ENCODE data around the gene KLK15. TPM values are rescaled to one million over a fixed set of nuclear protein-coding genes. Genes with fewer than 3 reads are reported as not detected.

Gene KLK15
- total RNA-seq, 1 donor from 2014 or later = not detected

- Histone ChIP-seq H3K4me1 (no peaks in the 10 kb centered on the region), H3K27ac (no peak overlapping the region), H3K4me3 (no peak overlapping the region), H3K9me3 (no peaks in the 10 kb centered on the region), H3K36me3 (no peaks in the 10 kb centered on the region), H3K27me3 (peaks cover 7% of the 10 kb centered on the region)
- DNase-seq (ENCODE audit: low spot score in 2 of 2) = no peak
- intact Hi-C loops (cut with DNase I) = no loop called here
- TF ChIP-seq CTCF (IDR thresholded peaks at IDR 0.05) = no peak
These were observed 53.6 kb downstream of the KLK15 start for GRCh38 chr19:50779504-50780457.

GRCh38 chr19:50778906-50779430, 54.4 kb downstream of the KLK15 start:
- intact Hi-C loops (cut with DNase I) = no loop called here
- no peak for DNase-seq (ENCODE audit: low spot score in 2 of 2)
- Histone ChIP-seq H3K4me3 (no peak overlapping the region), H3K36me3 (no peaks in the 10 kb centered on the region), H3K4me1 (no peaks in the 10 kb centered on the region), H3K9me3 (no peaks in the 10 kb centered on the region), H3K27ac (no peak overlapping the region), H3K27me3 (peaks cover 7% of the 10 kb centered on the region)
- no peak for TF ChIP-seq CTCF (IDR thresholded peaks at IDR 0.05)

- Histone ChIP-seq H3K27me3 (peaks cover 7% of the 10 kb centered on the region), H3K9me3 (no peaks in the 10 kb centered on the region), H3K4me3 (no peak overlapping the region), H3K27ac (no peak overlapping the region), H3K36me3 (no peaks in the 10 kb centered on the region), H3K4me1 (no peaks in the 10 kb centered on the region)
- no peak for TF ChIP-seq CTCF (IDR thresholded peaks at IDR 0.05)
- intact Hi-C loops (cut with DNase I) = no loop called here
- DNase-seq (ENCODE audit: low spot score in 2 of 2) = no peak
These were observed 55.5 kb downstream of the KLK15 start for GRCh38 chr19:50777830-50778303.

- H3K9me3 ChIP-seq = no peaks in the 10 kb centered on the region
- no peak overlapping the region for H3K27ac ChIP-seq
- DNase-seq (ENCODE audit: low spot score in 2 of 2) = no peak
- no peak overlapping the region for H3K4me3 ChIP-seq
- H3K4me1 ChIP-seq = no peaks in the 10 kb centered on the region
- intact Hi-C loops (cut with DNase I) = no loop called here
- H3K36me3 ChIP-seq = no peaks in the 10 kb centered on the region
- H3K27me3 ChIP-seq = peaks cover 7% of the 10 kb centered on the region
- TF ChIP-seq CTCF (IDR thresholded peaks at IDR 0.05) = no peak
These were observed 56.1 kb downstream of the KLK15 start for GRCh38 chr19:50777261-50777660.

- Histone ChIP-seq H3K4me1 (no peaks in the 10 kb centered on the region), H3K4me3 (no peak overlapping the region), H3K27ac (no peak overlapping the region), H3K27me3 (peaks cover 7% of the 10 kb centered on the region), H3K9me3 (no peaks in the 10 kb centered on the region), H3K36me3 (no peaks in the 10 kb centered on the region)
- DNase-seq (ENCODE audit: low spot score in 2 of 2) = no peak
- intact Hi-C loops (cut with DNase I) = no loop called here
- TF ChIP-seq CTCF (IDR thresholded peaks at IDR 0.05) = no peak
These were observed 57.2 kb downstream of the KLK15 start for GRCh38 chr19:50776131-50776530.

Other genes starting within 250 kb of the KLK15 start
- gene SYT3, start 193.7 kb downstream of the KLK15 start, total RNA-seq = 2.2 TPM
- not detected for gene C19orf81, start 184.1 kb downstream of the KLK15 start, total RNA-seq
- 1.3 TPM for gene SHANK1, start 113.8 kb downstream of the KLK15 start, total RNA-seq
- not detected for gene CLEC11A, start 110.2 kb downstream of the KLK15 start, total RNA-seq
- not detected for gene GPR32, start 63.1 kb downstream of the KLK15 start, total RNA-seq
- gene ACP4, start 43.2 kb downstream of the KLK15 start, total RNA-seq = not detected
- not detected for gene KLK1, start 9.8 kb downstream of the KLK15 start, total RNA-seq
- gene KLK3, start 21.3 kb upstream of the KLK15 start, total RNA-seq = not detected
- gene KLK2, start 39.9 kb upstream of the KLK15 start, total RNA-seq = not detected
- not detected for gene KLK4, start 77.8 kb upstream of the KLK15 start, total RNA-seq
- not detected for gene KLK5, start 119.5 kb upstream of the KLK15 start, total RNA-seq
- not detected for gene KLK6, start 136.0 kb upstream of the KLK15 start, total RNA-seq
- not detected for gene KLK7, start 150.3 kb upstream of the KLK15 start, total RNA-seq
- not detected for gene KLK8, start 168.0 kb upstream of the KLK15 start, total RNA-seq
- gene KLK10, start 186.1 kb upstream of the KLK15 start, total RNA-seq = 1.6 TPM
- not detected for gene KLK11, start 193.0 kb upstream of the KLK15 start, total RNA-seq
- not detected for gene KLK12, start 201.4 kb upstream of the KLK15 start, total RNA-seq
- not detected for gene KLK13, start 231.5 kb upstream of the KLK15 start, total RNA-seq
- gene KLK14, start 249.3 kb upstream of the KLK15 start, total RNA-seq = not detected